Neural progenitor cell (in vitro differentiated cells): ENCODE data around the gene EIF2D. TPM values are rescaled to one million over a fixed set of nuclear protein-coding genes. Genes with fewer than 3 reads are reported as not detected.

ENCODE experiments used
- DNase-seq: peaks from one replicate; pipeline ENCODE4 v3.0.0-alpha.2; 2016; ENCODE audit warnings: low spot score
- H2AFZ ChIP-seq: fragments of 200-600 bp; sonication (generic); replicated peaks from 2 replicates; pipeline ENCODE4 v1.6.1; 2016; ENCODE audit warnings: antibody characterized with exemption
- H3F3A ChIP-seq: fragments of 200-600 bp; sonication (generic); 2 replicates; pipeline ENCODE4 v1.6.1; 2016; ENCODE audit warnings: antibody characterized with exemption, low read depth
- H3K27ac ChIP-seq: fragments of 200-600 bp; sonication (generic); 2 replicates; pipeline ENCODE4 v1.5.1; 2016; ENCODE audit warnings: mild to moderate bottlenecking
- H3K27me3 ChIP-seq: fragments of 200-600 bp; sonication (generic); 2 replicates; pipeline ENCODE4 v1.6.1; 2016; ENCODE audit warnings: mild to moderate bottlenecking, moderate library complexity
- H3K36me3 ChIP-seq: fragments of 200-600 bp; sonication (generic); 2 replicates; pipeline ENCODE4 v1.5.1; 2016
- H3K4me1 ChIP-seq: fragments of 200-600 bp; sonication (generic); 2 replicates; pipeline ENCODE4 v1.6.1; 2016; ENCODE audit warnings: mixed run types
- H3K4me2 ChIP-seq: fragments of 200-600 bp; sonication (generic); 2 replicates; pipeline ENCODE4 v1.6.1; 2016
- H3K4me3 ChIP-seq: fragments of 200-600 bp; sonication (generic); 2 replicates; pipeline ENCODE4 v1.5.1; 2016
- H3K79me2 ChIP-seq: fragments of 200-600 bp; sonication (generic); 2 replicates; pipeline ENCODE4 v1.6.1; 2016; ENCODE audit warnings: low read depth
- H3K9ac ChIP-seq: fragments of 200-600 bp; sonication (generic); 2 replicates; pipeline ENCODE4 v1.6.1; 2016
- H3K9me3 ChIP-seq: fragments of 200-600 bp; sonication (generic); 2 replicates; pipeline ENCODE4 v1.5.1; 2016; ENCODE audit warnings: low read depth
- H4K20me1 ChIP-seq: fragments of 200-600 bp; sonication (generic); 2 replicates; pipeline ENCODE4 v1.6.1; 2016; ENCODE audit warnings: low read depth
- H3K27ac Mint-ChIP-seq: 3 replicates; pipeline ENCODE4 v1.8.0; 2021; ENCODE audit warnings: mixed read lengths
- H3K27me3 Mint-ChIP-seq: 2 replicates; pipeline ENCODE4 v1.8.0; 2022; ENCODE audit warnings: low read depth, mild to moderate bottlenecking, inconsistent platforms, moderate library complexity, mixed read lengths; ENCODE audit not compliant: insufficient read depth
- H3K36me3 Mint-ChIP-seq: 3 replicates; pipeline ENCODE4 v1.8.0; 2021; ENCODE audit warnings: mixed read lengths
- H3K4me1 Mint-ChIP-seq: 3 replicates; pipeline ENCODE4 v1.8.0; 2021; ENCODE audit warnings: mixed read lengths
- H3K4me3 Mint-ChIP-seq: 3 replicates; pipeline ENCODE4 v1.8.0; 2021; ENCODE audit warnings: mild to moderate bottlenecking, moderate library complexity, mixed read lengths
- H3K9me3 Mint-ChIP-seq: 3 replicates; pipeline ENCODE4 v1.8.0; 2020; ENCODE audit warnings: mixed read lengths
- EZH2 ChIP-seq: fragments of 200-600 bp; sonication (generic); IDR thresholded peaks from 2 replicates; pipeline ENCODE4 v1.6.1; 2017; ENCODE audit warnings: antibody characterized with exemption, mild to moderate bottlenecking, moderate library complexity
- EZH2phosphoT487 ChIP-seq: fragments of 200-600 bp; sonication (generic); IDR thresholded peaks from 2 replicates; pipeline ENCODE4 v1.6.1; 2017; ENCODE audit warnings: antibody characterized with exemption
- total RNA-seq: library from RNA; depleted of rRNA; stranded (reverse); fragments of >200 nt; gene quantifications from 2 replicates; pipeline ENCODE4 v1.2.3, GENCODE V29; 2015; ENCODE audit warnings: low replicate concordance
- TF ChIP-seq, protein P1 (sequence below): fragments of 200-600 bp; sonication (generic); IDR thresholded peaks from 2 replicates; pipeline ENCODE4 v1.5.1; 2017; ENCODE audit warnings: antibody characterized with exemption, mild to moderate bottlenecking

EIF2D gene
- total RNA-seq, 1 donor from 2014 or later = 47.5 TPM

DNA sequence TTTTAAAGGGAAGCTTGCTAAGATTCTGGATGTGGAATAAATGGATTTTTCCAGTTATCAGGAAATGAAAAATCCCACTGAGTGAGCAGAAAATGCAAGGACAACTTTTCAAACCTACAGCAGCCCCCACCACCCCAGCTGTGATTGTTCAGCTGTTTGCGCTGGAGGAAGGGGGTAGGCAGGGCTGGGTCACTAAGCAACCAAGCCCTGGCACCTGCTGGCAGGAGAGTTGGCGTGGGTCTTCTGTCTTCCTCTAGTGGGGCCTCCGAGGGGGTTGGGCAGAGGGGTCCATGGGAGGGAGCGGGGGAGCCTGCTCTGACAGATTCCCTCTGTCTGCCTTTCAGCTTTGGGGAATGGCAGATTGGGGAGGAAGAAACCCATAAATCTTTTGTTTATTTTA, 45.3 kb downstream of the EIF2D start:
- no peak overlapping the region for H3K27ac ChIP-seq
- Mint-ChIP-seq H3K4me3 (no peak overlapping the region), H3K9me3 (no peaks in the 10 kb centered on the region), H3K4me1 (peaks cover 16% of the 10 kb centered on the region), H3K27ac (peak overlapping the region; percentile 89), H3K36me3 (no peaks in the 10 kb centered on the region), H3K27me3 (peaks cover 7% of the 10 kb centered on the region)
- TF ChIP-seq EZH2 = no peak
- TF ChIP-seq, protein P1, sequence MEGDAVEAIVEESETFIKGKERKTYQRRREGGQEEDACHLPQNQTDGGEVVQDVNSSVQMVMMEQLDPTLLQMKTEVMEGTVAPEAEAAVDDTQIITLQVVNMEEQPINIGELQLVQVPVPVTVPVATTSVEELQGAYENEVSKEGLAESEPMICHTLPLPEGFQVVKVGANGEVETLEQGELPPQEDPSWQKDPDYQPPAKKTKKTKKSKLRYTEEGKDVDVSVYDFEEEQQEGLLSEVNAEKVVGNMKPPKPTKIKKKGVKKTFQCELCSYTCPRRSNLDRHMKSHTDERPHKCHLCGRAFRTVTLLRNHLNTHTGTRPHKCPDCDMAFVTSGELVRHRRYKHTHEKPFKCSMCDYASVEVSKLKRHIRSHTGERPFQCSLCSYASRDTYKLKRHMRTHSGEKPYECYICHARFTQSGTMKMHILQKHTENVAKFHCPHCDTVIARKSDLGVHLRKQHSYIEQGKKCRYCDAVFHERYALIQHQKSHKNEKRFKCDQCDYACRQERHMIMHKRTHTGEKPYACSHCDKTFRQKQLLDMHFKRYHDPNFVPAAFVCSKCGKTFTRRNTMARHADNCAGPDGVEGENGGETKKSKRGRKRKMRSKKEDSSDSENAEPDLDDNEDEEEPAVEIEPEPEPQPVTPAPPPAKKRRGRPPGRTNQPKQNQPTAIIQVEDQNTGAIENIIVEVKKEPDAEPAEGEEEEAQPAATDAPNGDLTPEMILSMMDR = no peak
- no peak for TF ChIP-seq EZH2phosphoT487
- no peaks in the 10 kb centered on the region for H3K36me3 ChIP-seq
- no peak for DNase-seq
- H3K9ac ChIP-seq = no peak overlapping the region
- H3K4me2 ChIP-seq = no peak overlapping the region
- H3K27me3 ChIP-seq = no peaks in the 10 kb centered on the region
- no peak overlapping the region for H3K4me3 ChIP-seq
- no peaks in the 10 kb centered on the region for H3K9me3 ChIP-seq
- H3F3A ChIP-seq = no peaks in the 10 kb centered on the region
- H2AFZ ChIP-seq = no peak overlapping the region
- no peaks in the 10 kb centered on the region for H4K20me1 ChIP-seq
- no peaks in the 10 kb centered on the region for H3K79me2 ChIP-seq
- peaks cover 7% of the 10 kb centered on the region for H3K4me1 ChIP-seq

DNA sequence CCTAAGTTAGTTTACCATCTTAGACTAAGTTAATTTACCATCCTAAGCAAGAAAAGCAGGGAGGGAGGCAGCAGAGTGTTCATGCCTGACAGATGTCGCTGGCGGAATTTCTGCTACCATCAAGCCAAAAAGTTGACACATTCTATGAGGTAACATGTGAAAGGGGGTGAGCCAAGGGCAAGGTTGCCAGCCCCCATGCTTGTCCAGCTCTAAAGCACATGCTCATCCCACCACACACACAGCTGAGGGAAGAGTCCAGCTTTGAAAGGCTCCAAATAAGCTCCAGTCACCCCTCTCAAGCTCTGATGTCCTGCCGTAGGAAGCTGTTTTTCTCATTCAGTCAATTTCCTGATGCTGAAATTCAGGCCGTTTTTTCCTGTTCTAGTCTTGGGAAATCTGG, 46.3 kb downstream of the EIF2D start:
- TF ChIP-seq, protein P1 = no peak
- no peak for TF ChIP-seq EZH2
- TF ChIP-seq EZH2phosphoT487 = no peak
- peaks cover 16% of the 10 kb centered on the region for H3K4me1 Mint-ChIP-seq

DNA sequence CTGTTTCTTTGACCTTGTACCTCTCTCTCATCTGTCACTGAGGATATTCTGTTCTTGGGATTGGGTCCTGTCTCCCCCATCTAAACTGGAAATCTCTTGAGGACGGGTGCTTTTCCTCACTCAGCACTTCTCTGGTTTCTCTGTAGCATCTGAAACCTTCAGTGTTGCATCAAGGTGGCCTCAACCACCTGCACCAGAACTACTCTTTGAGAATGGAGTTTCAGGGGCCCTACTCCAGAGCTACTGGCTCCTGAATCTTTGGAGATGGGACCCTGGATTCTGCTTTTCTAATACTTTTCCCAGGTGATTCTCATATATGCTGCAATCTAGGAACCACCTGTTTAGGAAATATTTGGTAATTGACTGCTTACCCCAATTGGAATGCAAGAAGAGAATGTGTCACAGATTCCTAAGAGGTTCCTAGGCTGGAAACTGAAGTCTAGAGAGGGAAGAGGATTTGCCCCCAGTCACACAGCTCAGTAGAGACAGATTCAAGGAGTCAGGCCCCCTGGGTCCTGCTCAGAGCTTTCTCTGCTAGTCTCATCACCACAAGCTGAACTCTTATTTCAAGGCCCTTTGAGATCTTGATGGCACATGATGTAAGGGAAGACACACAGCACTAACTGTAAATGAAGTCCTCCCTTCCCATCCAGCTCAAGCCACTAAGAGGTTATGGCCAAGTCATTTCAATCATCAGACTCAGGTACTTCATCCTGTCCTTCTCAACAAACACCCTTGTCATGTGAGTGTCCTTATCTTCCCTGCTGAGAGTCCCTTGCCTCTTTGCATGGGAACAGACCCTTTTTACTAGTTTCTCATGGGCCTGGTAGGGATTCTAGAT, 48.7 kb downstream of the EIF2D start:
- Mint-ChIP-seq H3K9me3 (no peaks in the 10 kb centered on the region), H3K4me1 (peaks cover 30% of the 10 kb centered on the region), H3K36me3 (no peaks in the 10 kb centered on the region), H3K27me3 (peaks cover 11% of the 10 kb centered on the region), H3K27ac (peak overlapping the region; percentile 68), H3K4me3 (peak overlapping the region; percentile 31)
- Histone ChIP-seq H3K4me2 (no peak overlapping the region), H3K9ac (no peak overlapping the region), H3K4me3 (no peak overlapping the region), H3K79me2 (no peaks in the 10 kb centered on the region), H4K20me1 (no peaks in the 10 kb centered on the region), H3K27me3 (peaks cover 11% of the 10 kb centered on the region), H2AFZ (no peak overlapping the region), H3K27ac (no peak overlapping the region), H3K36me3 (no peaks in the 10 kb centered on the region), H3F3A (peaks cover 7% of the 10 kb centered on the region), H3K4me1 (peaks cover 20% of the 10 kb centered on the region), H3K9me3 (no peaks in the 10 kb centered on the region)
- TF ChIP-seq, protein P1 = no peak
- no peak for TF ChIP-seq EZH2
- no peak for TF ChIP-seq EZH2phosphoT487
- DNase-seq = no peak

More for the DNA sequence above, 46.3 kb downstream of the EIF2D start:
- Histone ChIP-seq H3K9ac (no peak overlapping the region), H3F3A (no peaks in the 10 kb centered on the region), H3K4me2 (no peak overlapping the region), H3K79me2 (no peaks in the 10 kb centered on the region), H2AFZ (no peak overlapping the region), H4K20me1 (no peaks in the 10 kb centered on the region), H3K4me1 (peaks cover 7% of the 10 kb centered on the region), H3K9me3 (no peaks in the 10 kb centered on the region), H3K4me3 (no peak overlapping the region), H3K27ac (no peak overlapping the region), H3K36me3 (no peaks in the 10 kb centered on the region), H3K27me3 (no peaks in the 10 kb centered on the region)
- no peaks in the 10 kb centered on the region for H3K9me3 Mint-ChIP-seq
- no peaks in the 10 kb centered on the region for H3K36me3 Mint-ChIP-seq
- no peak overlapping the region for H3K4me3 Mint-ChIP-seq
- no peak overlapping the region for H3K27ac Mint-ChIP-seq
- peaks cover 7% of the 10 kb centered on the region for H3K27me3 Mint-ChIP-seq
- DNase-seq = no peak
